ENCODE results near the gene ZNF14.
A peak's percentile ranks its signal among the peaks of the same experiment; 100 is the strongest.
"Not testable (repeated sequence)": the region's sequence is repeated elsewhere in the genome, so short reads cannot be mapped to it uniquely, and the experiment has no call there.

Gene ZNF14

DNA sequence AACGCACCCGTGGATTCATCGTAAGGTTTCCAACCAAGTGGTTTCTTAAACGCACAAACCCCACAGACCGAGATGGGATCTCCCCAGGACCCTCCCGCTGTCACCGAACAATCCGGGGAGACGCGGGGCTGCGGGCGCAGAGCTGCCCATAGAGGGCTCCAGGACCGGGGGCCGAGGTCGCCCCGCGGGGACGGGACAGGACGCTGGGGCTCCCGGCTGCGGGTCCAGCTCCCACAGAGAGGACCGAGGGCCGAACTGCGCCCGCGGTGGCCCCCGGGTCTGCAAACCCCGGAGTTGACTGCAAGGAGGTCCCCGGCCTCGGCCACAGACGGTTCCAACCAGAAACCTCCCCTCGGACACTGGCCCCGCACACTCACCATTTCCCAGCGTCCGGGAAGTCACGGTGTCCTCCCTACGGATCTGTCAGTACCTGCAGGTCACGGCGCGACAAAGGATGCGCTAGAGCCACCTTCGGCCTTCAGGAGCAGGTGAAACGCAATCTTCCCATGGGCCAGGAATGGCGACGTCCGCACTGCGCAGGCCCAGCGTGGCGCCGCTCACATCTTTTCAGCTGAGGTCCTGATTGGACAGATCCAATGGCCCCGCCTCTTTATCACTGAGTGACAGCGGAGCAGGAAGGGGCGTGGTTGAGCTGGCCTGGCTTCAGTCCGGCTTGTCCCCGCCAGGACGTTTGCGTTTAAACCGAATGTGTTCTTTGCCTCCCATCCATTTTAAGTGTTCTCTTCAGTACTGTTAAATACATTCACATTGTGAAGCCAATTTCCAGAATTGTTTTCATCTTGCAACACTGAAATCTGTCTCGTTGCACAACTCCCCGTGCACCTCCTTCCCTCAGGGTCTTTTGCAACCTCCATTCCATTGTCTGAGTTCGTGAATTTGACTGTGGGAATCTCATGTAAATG is at the start of gene ZNF14:
TSS of gene ZNF14 (minus strand) at position 534 of the 923 bp plus-strand sequence. CDS start at position 380, 154 bp downstream.
- peak; percentile 75 for DNase-seq

- not testable (repeated sequence) for DNase-seq
Measured at GRCh38 chr19:19781791-19782190, 48.9 kb upstream of the ZNF14 start.

DNA sequence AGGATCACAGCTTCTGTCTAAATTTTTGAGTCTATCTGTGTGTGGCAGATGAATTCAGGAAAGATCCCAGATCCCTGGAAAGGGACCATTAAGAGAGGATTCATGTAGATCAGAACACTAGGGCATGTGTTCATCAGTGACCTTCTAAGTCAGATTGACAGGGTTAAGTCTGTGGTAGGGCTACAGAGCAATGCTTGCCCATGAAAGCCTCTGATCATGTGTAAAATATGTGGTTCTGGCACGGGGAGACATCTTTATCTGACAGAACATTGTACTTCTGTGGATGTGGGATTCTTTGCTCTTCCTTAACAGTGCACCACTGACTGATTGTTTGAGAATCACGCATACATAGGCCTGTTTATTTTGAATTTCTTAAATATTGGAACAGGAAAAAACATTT is 45.8 kb upstream of the ZNF14 start:
- DNase-seq, result no peak

DNA sequence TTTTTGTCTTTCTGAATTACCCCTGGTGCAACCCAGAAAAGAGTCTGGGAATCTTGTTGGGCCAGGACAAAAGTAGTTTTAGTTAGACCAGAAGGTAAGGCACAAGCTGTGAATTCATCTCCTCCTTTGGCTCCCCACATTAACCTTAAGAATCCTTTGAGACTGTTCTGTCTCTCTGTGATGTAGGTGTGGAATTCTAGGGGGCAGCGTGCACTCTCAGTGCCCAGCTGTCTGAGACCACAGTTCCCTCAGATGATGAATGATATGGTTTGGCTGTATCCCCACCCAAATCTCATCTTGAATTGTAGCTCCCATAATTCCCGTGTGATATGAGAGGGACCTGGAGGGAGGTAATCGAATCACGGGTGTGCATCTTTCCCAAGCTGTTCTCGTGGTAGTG is 44.8 kb upstream of the ZNF14 start:
- no peak for DNase-seq

DNA sequence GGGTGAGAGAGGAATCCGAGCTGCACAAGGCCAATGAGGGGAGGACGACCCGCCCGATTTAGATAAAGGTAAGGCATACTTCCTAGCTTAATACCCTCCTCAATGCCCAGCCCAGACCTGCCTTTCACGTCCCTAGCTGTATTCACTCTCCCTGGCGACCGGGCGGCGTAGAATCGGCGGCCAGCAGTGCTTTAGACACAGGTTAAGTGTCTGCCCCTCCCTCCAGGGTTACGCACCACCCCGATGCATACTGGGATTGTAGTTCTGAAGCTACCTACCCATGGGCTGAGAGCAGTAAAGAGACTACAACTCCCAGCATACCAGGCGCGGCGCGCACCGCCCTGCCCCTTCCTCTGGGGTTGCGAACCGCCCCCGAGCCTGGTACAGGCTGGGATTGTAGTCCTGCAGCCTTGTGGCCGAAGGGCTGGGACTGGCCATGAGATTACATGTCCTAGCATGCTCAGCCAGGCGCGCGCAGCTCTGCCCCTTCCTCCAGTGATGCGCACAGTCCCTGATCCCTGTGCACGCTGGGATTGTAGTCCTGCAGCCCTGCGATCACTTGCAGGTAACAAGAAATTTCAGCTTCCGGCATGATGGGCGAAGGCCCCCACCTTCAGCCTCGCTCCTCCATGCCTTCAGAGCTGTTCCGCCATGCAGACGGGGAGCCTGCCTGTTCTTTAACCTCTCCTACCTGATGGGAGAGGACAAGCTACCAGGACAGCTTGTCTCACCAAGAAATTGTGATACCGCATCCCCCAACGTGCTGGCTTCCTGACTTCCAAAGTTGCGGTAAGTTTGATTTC is 43.5 kb upstream of the ZNF14 start:
- DNase-seq, result peak; percentile 89

- DNase-seq, result no peak
Measured at GRCh38 chr19:19775891-19776205, 42.9 kb upstream of the ZNF14 start.

DNA sequence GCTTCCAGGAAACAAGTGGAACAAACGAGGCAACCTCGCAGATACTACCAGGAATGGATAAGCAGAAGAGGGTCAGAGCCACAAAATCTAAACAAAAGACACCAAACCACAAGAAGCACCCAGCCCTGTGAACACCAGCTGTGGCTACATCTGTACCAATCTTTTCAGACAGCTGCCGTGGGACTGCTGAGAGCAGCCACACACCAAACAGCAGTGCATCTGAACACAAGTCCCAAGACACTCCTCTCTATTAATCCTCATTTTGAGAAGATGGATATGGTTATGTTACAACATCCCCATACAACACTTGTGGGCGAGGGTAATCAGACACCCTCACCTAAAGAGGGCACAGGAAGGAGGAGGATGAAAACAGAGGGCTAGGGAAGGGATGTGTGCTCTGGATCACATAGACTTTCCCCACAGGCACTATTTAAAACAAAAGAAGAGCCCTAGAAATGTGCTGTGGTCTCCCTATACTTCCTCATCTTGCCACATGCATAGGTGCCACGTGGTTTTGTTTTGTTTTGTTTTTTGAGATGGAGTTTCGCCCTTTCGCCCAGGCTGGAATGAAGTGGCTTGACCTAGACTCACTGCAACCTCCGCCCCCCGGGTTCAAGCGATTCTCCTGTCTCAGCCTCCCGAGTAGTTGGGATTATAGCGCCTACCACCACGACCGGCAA is 41.6 kb upstream of the ZNF14 start:
- DNase-seq, result no peak

GRCh38 chr19:19771963-19772362 is 39.1 kb upstream of the ZNF14 start:
- DNase-seq, result not testable (repeated sequence)

- not testable (repeated sequence) for DNase-seq
Measured at GRCh38 chr19:19769971-19770370, 37.1 kb upstream of the ZNF14 start.

GRCh38 chr19:19758164-19758563 is 25.3 kb upstream of the ZNF14 start:
- DNase-seq, result no peak

DNA sequence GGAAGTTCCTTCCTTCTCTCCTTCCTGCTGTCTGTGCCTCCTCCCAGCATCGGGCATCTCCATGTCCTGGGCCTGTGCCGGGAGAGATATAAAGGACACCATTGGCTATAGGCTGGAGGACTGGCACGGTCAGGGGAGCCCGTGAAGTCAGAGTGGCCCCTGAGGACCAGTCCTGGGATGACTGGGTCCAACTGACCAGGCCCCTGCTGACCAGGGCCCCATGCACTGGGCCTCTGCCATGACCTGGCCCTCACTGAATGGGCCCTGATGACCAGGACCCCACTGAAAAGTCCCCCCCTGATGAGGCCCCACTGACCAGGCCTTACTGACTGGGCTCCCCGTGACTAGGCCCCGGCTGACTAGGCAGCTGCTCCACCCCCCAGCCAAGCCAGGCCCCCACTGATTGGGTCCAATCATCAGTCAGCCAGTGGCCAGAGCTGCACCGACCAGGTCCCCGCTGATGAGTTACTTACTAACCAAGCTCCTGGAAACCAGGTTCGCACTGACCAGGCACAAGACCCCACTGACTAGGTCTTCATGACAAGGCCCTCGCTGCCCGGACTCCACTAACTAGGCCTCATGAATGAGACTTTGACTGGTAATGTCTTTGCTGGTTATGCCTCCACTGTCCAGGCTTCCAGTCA is 20.0 kb upstream of the ZNF14 start:
- no peak for DNase-seq

DNA sequence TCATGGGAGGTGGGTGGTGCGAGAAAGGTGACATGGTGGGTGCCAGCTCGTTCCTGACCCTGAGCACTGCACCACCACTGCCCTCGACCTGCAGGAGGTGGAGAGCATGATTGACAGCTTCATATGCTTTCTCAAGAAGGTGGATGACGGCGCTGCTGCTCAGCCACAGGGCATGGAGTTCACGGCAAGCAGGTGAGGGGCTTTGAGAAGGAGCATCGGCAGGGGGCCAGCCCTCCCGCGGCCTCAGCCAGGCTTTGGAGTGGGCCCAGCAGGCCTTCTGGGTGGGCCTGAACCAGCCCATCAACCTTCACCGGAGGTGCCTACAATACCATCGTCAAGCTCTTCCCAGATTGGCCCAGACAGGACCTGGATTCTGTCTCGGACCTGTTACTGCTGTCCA is 18.9 kb upstream of the ZNF14 start:
- DNase-seq, result no peak

GRCh38 chr19:19750842-19751790 is 18.2 kb upstream of the ZNF14 start:
- DNase-seq, result no peak

DNA sequence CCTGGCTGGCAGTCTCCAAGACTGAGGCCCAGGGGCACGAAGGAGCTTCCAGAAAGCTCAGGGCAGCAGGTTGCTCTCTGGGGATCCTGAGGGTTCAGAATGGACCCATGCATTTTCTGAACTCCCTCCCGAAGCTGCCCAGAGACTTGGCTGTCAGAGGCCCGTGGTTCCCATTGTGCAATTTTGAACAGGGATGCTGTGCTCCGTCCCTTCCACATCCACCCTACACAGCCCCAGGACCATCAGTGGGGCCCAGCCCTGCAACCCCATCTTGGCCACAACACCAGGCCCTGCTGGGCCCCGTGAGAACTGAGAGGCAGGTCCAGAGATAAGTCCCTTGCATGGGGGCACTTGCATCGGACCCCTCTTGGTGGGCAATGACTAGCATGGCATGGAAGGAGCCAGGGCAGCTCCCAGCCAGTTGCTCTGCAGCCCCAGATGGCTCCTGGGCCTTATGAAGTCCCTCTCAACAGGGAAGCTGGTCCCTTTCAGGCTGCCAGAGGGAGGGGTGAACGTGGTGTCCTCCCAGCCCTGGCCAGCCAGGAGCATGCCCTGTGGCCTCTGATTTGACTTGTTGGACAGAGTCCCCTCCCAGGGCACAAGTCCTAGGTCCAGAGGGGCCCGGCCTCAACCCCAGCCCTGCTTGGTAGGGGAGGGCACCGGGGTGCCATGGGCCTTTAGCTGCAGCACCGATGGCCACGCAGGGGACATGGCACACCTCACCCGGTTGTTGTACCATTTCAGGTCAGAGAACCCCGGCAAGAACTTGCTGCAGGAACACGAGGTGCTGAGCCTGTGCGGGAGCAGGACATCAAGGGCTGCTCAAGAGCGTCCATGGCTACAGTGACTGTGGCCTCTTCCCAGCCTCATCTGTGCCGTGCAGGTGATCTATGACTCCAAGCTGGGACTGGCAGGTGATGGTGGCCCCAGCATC is 17.3 kb upstream of the ZNF14 start:
- no peak for DNase-seq

- no peak for DNase-seq
Measured at GRCh38 chr19:19749117-19749907, 16.4 kb upstream of the ZNF14 start.

- no peak for DNase-seq
Measured at GRCh38 chr19:19748249-19748938, 15.5 kb upstream of the ZNF14 start.

GRCh38 chr19:19747357-19748220 is 14.7 kb upstream of the ZNF14 start:
- no peak for DNase-seq
